HUES48 (cell line): ENCODE data around the gene LMTK3.

Experiments used
- H3K27ac ChIP-seq: one replicate; pipeline ENCODE4 v1.7.0; 2013; ENCODE audit warnings: low read depth, low read length, inconsistent platforms
- H3K27me3 ChIP-seq: 2 replicates; pipeline ENCODE4 v1.6.1; 2013; ENCODE audit warnings: mild to moderate bottlenecking, low read length; ENCODE audit not compliant: control insufficient read depth, insufficient read depth
- H3K36me3 ChIP-seq: 2 replicates; pipeline ENCODE4 v1.6.1; 2013; ENCODE audit warnings: low read length; ENCODE audit not compliant: control insufficient read depth, insufficient read depth
- H3K4me1 ChIP-seq: 2 replicates; pipeline ENCODE4 v1.6.1; 2013; ENCODE audit warnings: mild to moderate bottlenecking, low read length; ENCODE audit not compliant: control insufficient read depth, insufficient read depth
- H3K4me3 ChIP-seq: 2 replicates; pipeline ENCODE4 v1.5.1; 2013; ENCODE audit warnings: mild to moderate bottlenecking, low read depth, low read length
- H3K9ac ChIP-seq: 2 replicates; pipeline ENCODE4 v1.6.1; 2013; ENCODE audit warnings: mild to moderate bottlenecking, low read depth, low read length, moderate library complexity
- H3K9me3 ChIP-seq: 2 replicates; pipeline ENCODE4 v1.6.1; 2013; ENCODE audit warnings: low read length; ENCODE audit not compliant: control insufficient read depth, insufficient read depth

Gene LMTK3

GRCh38 chr19:48476176-48476575 is 35.5 kb downstream of the LMTK3 start:
- Histone ChIP-seq H3K36me3 (peaks cover 65% of the 10 kb centered on the region), H3K9me3 (no peaks in the 10 kb centered on the region), H3K4me3 (no peak overlapping the region), H3K9ac (no peak overlapping the region), H3K4me1 (peaks cover 4% of the 10 kb centered on the region; the same call in 1 of the 2 replicates), H3K27me3 (no peaks in the 10 kb centered on the region), H3K27ac (no peak overlapping the region)

GRCh38 chr19:48475369-48476068 is 36.1 kb downstream of the LMTK3 start:
- H3K27ac ChIP-seq, result no peak overlapping the region
- no peak overlapping the region for H3K4me3 ChIP-seq
- no peaks in the 10 kb centered on the region for H3K9me3 ChIP-seq
- H3K36me3 ChIP-seq, result peaks cover 71% of the 10 kb centered on the region
- H3K4me1 ChIP-seq, result no peaks in the 10 kb centered on the region; the same call in 1 of the 2 replicates
- H3K27me3 ChIP-seq, result no peaks in the 10 kb centered on the region
- no peak overlapping the region for H3K9ac ChIP-seq

GRCh38 chr19:48474084-48474592 is 37.5 kb downstream of the LMTK3 start:
- no peak overlapping the region for H3K4me3 ChIP-seq
- H3K27me3 ChIP-seq, result no peaks in the 10 kb centered on the region
- H3K36me3 ChIP-seq, result peaks cover 70% of the 10 kb centered on the region
- H3K27ac ChIP-seq, result no peak overlapping the region
- no peaks in the 10 kb centered on the region; the same call in 1 of the 2 replicates for H3K4me1 ChIP-seq
- H3K9ac ChIP-seq, result no peak overlapping the region
- no peaks in the 10 kb centered on the region for H3K9me3 ChIP-seq

GRCh38 chr19:48473161-48473966 is 38.3 kb downstream of the LMTK3 start:
- Histone ChIP-seq H3K4me3 (no peak overlapping the region), H3K27ac (no peak overlapping the region), H3K9me3 (no peaks in the 10 kb centered on the region), H3K4me1 (no peaks in the 10 kb centered on the region; the same call in 1 of the 2 replicates), H3K9ac (no peak overlapping the region), H3K36me3 (peaks cover 68% of the 10 kb centered on the region), H3K27me3 (no peaks in the 10 kb centered on the region)

- H3K9me3 ChIP-seq, result no peaks in the 10 kb centered on the region
- peaks cover 63% of the 10 kb centered on the region for H3K36me3 ChIP-seq
- no peak overlapping the region for H3K4me3 ChIP-seq
- no peak overlapping the region for H3K27ac ChIP-seq
- no peak overlapping the region for H3K9ac ChIP-seq
- H3K4me1 ChIP-seq, result no peaks in the 10 kb centered on the region
- no peaks in the 10 kb centered on the region for H3K27me3 ChIP-seq
Observed at GRCh38 chr19:48471836-48472235, 39.8 kb downstream of the LMTK3 start.

- H3K36me3 ChIP-seq, result peaks cover 57% of the 10 kb centered on the region
- H3K4me3 ChIP-seq, result no peak overlapping the region
- H3K9ac ChIP-seq, result no peak overlapping the region
- no peak overlapping the region for H3K27ac ChIP-seq
- H3K9me3 ChIP-seq, result no peaks in the 10 kb centered on the region
- H3K4me1 ChIP-seq, result no peaks in the 10 kb centered on the region
- H3K27me3 ChIP-seq, result no peaks in the 10 kb centered on the region
Observed at GRCh38 chr19:48470856-48471255, 40.8 kb downstream of the LMTK3 start.

GRCh38 chr19:48469934-48470680 is 41.5 kb downstream of the LMTK3 start:
- Histone ChIP-seq H3K9ac (no peak overlapping the region), H3K27me3 (no peaks in the 10 kb centered on the region), H3K4me3 (peak overlapping the region; percentile 95), H3K4me1 (no peaks in the 10 kb centered on the region), H3K27ac (peak overlapping the region; percentile 100), H3K9me3 (no peaks in the 10 kb centered on the region), H3K36me3 (peaks cover 49% of the 10 kb centered on the region)

GRCh38 chr19:48469289-48469881 is 42.2 kb downstream of the LMTK3 start, which contains the start of gene CYTH2:
CYTH2 (plus strand) TSS chr19:48469369; CDS start chr19:48469508, 139 bp downstream.
- H3K27me3 ChIP-seq, result no peaks in the 10 kb centered on the region
- peak within 1 kb of the TSS; percentile 95 for H3K4me3 ChIP-seq
- H3K36me3 ChIP-seq, result peaks cover 42% of the 10 kb centered on the region
- H3K27ac ChIP-seq, result peak within 1 kb of the TSS; percentile 100
- no peaks in the 10 kb centered on the region for H3K4me1 ChIP-seq
- peak within 1 kb of the TSS; percentile 95 for H3K9ac ChIP-seq
- no peaks in the 10 kb centered on the region for H3K9me3 ChIP-seq

- Histone ChIP-seq H3K9ac (peak overlapping the region; percentile 95), H3K36me3 (peaks cover 36% of the 10 kb centered on the region), H3K4me3 (peak overlapping the region; percentile 95), H3K9me3 (no peaks in the 10 kb centered on the region), H3K27ac (peak overlapping the region; percentile 100), H3K27me3 (no peaks in the 10 kb centered on the region), H3K4me1 (no peaks in the 10 kb centered on the region)
Observed at GRCh38 chr19:48468772-48469288, 42.8 kb downstream of the LMTK3 start.

GRCh38 chr19:48466561-48467325 is 44.9 kb downstream of the LMTK3 start:
- H3K27ac ChIP-seq, result no peak overlapping the region
- peaks cover 16% of the 10 kb centered on the region for H3K36me3 ChIP-seq
- no peaks in the 10 kb centered on the region for H3K4me1 ChIP-seq
- no peaks in the 10 kb centered on the region for H3K27me3 ChIP-seq
- no peak overlapping the region for H3K9ac ChIP-seq
- no peak overlapping the region for H3K4me3 ChIP-seq
- H3K9me3 ChIP-seq, result no peaks in the 10 kb centered on the region
